SU-DHL-6 (cell line): ENCODE results near the gene EZH2.
A peak's percentile ranks its signal among the peaks of the same experiment; 100 is the strongest.

Experiments used
- H2AFZ ChIP-seq: fragments of 200-600 bp; sonication (generic); 2 replicates; pipeline ENCODE4 v1.6.1; 2014; ENCODE audit warnings: low read depth, mild to moderate bottlenecking, moderate library complexity, mixed read lengths, antibody characterized with exemption, low read length; ENCODE audit not compliant: severe bottlenecking
- H3F3A ChIP-seq: fragments of 200-600 bp; shearing (Covaris generic); 2 replicates; pipeline ENCODE4 v1.6.0; 2016; ENCODE audit warnings: antibody characterized with exemption, mild to moderate bottlenecking; ENCODE audit not compliant: insufficient read depth
- H3K27ac ChIP-seq: fragments of 200-600 bp; sonication (generic); 2 replicates; pipeline ENCODE4 v1.5.1; 2016; ENCODE audit warnings: low read depth, mild to moderate bottlenecking, low read length, moderate library complexity, mixed read lengths
- H3K27me3 ChIP-seq: fragments of 200-600 bp; sonication (generic), shearing (Covaris generic); 2 replicates; pipeline ENCODE4 v1.6.0; 2014; ENCODE audit warnings: mild to moderate bottlenecking, low read length
- H3K36me3 ChIP-seq: fragments of 200-600 bp; sonication (generic); 2 replicates; pipeline ENCODE4 v1.6.1; 2014; ENCODE audit warnings: mild to moderate bottlenecking, low read length, mixed read lengths
- H3K4me2 ChIP-seq: fragments of 300-600, 200-600 bp; shearing (Covaris generic), sonication (generic); 2 replicates; pipeline ENCODE4 v1.6.0; 2014; ENCODE audit warnings: low read length, low read depth, mild to moderate bottlenecking; ENCODE audit not compliant: poor library complexity, severe bottlenecking
- H3K4me3 ChIP-seq: fragments of 200-600 bp; sonication (generic); 2 replicates; pipeline ENCODE4 v1.5.1; 2014; ENCODE audit warnings: antibody characterized with exemption, low read length, mild to moderate bottlenecking, mixed read lengths; ENCODE audit not compliant: insufficient read depth, poor library complexity, severe bottlenecking
- H3K79me2 ChIP-seq: fragments of 200-600 bp; sonication (generic); 2 replicates; pipeline ENCODE4 v1.6.1; 2014; ENCODE audit warnings: mild to moderate bottlenecking, low read length, moderate library complexity; ENCODE audit not compliant: insufficient read depth
- H3K9ac ChIP-seq: fragments of 200-600 bp; sonication (generic); 2 replicates; pipeline ENCODE4 v1.7.0; 2014; ENCODE audit warnings: mild to moderate bottlenecking, low read length
- H3K9me2 ChIP-seq: fragments of 200-600 bp; sonication (generic); replicated peaks from 2 replicates; pipeline ENCODE4 v1.6.1; 2014; ENCODE audit warnings: low read length; ENCODE audit not compliant: insufficient read depth
- H3K9me3 ChIP-seq: fragments of 200-600 bp; sonication (generic); 2 replicates; pipeline ENCODE4 v1.6.1; 2014; ENCODE audit warnings: low read length, mixed read lengths; ENCODE audit not compliant: insufficient read depth
- H4K20me1 ChIP-seq: fragments of 200-600 bp; sonication (generic); 2 replicates; pipeline ENCODE4 v1.6.1; 2014; ENCODE audit warnings: low read depth, mild to moderate bottlenecking, antibody characterized with exemption, low read length, moderate library complexity, mixed read lengths
- EZH2phosphoT487 ChIP-seq: fragments of 200-600 bp; sonication (generic), shearing (Covaris generic); conservative IDR thresholded peaks from 2 replicates; pipeline ENCODE4 v1.6.1; 2018; ENCODE audit warnings: mild to moderate bottlenecking, antibody characterized with exemption, low read length, moderate library complexity, mixed read lengths
- TF ChIP-seq, protein P1 (sequence below): fragments of 200-600 bp; sonication (generic); IDR thresholded peaks from one replicate; pipeline ENCODE4 v1.5.1; 2017; ENCODE audit warnings: antibody characterized with exemption, mild to moderate bottlenecking, low read length, moderate library complexity; ENCODE audit not compliant: insufficient read depth, poor library complexity, severe bottlenecking

EZH2 gene

DNA sequence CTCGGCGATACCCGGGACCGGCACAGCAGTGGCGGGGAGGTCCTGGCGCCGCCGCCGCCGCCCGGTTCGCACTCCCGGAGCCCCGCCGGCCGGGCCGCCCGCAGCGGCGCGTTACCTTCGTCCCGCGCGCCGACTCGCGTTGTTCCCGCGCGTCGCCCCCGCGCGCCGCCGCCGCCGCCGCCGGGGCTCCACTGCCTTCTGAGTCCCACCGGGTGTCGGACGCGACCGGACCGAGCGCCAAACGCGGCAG, at the start of gene EZH2:
Gene EZH2 (minus strand): TSS at position 243 of the 250 bp plus-strand sequence. CDS start 36,993 bp downstream, outside the sequence.
- Histone ChIP-seq H3K27ac (peak within 1 kb of the TSS; percentile 83), H3F3A (peaks cover 15% of the 10 kb centered on the region), H3K4me3 (peak within 1 kb of the TSS; percentile 71), H3K27me3 (no peaks in the 10 kb centered on the region), H3K9ac (peak within 1 kb of the TSS; percentile 99), H3K79me2 (peaks cover 48% of the 10 kb centered on the region), H3K4me2 (peak within 1 kb of the TSS; percentile 94), H3K36me3 (no peaks in the 10 kb centered on the region), H4K20me1 (peaks cover 30% of the 10 kb centered on the region), H2AFZ (peak within 1 kb of the TSS; percentile 46), H3K9me3 (no peaks in the 10 kb centered on the region), H3K9me2 (no peaks in the 10 kb centered on the region)
- TF ChIP-seq EZH2phosphoT487, result no peak
- TF ChIP-seq, protein P1, sequence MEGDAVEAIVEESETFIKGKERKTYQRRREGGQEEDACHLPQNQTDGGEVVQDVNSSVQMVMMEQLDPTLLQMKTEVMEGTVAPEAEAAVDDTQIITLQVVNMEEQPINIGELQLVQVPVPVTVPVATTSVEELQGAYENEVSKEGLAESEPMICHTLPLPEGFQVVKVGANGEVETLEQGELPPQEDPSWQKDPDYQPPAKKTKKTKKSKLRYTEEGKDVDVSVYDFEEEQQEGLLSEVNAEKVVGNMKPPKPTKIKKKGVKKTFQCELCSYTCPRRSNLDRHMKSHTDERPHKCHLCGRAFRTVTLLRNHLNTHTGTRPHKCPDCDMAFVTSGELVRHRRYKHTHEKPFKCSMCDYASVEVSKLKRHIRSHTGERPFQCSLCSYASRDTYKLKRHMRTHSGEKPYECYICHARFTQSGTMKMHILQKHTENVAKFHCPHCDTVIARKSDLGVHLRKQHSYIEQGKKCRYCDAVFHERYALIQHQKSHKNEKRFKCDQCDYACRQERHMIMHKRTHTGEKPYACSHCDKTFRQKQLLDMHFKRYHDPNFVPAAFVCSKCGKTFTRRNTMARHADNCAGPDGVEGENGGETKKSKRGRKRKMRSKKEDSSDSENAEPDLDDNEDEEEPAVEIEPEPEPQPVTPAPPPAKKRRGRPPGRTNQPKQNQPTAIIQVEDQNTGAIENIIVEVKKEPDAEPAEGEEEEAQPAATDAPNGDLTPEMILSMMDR, result no peak

GRCh38 chr7:148931470-148931869, 47.4 kb upstream of the EZH2 start:
- H3K4me2 ChIP-seq, result no peak overlapping the region
- H3K4me3 ChIP-seq, result no peak overlapping the region
- no peaks in the 10 kb centered on the region for H3F3A ChIP-seq
- H3K9ac ChIP-seq, result no peak overlapping the region
- H3K36me3 ChIP-seq, result no peaks in the 10 kb centered on the region
- no peaks in the 10 kb centered on the region for H3K79me2 ChIP-seq
- H4K20me1 ChIP-seq, result no peaks in the 10 kb centered on the region
- no peaks in the 10 kb centered on the region for H3K27me3 ChIP-seq
- no peaks in the 10 kb centered on the region for H3K9me3 ChIP-seq
- H3K27ac ChIP-seq, result no peak overlapping the region
- TF ChIP-seq, protein P1, result no peak
- no peak for TF ChIP-seq EZH2phosphoT487
- no peaks in the 10 kb centered on the region for H3K9me2 ChIP-seq
- H2AFZ ChIP-seq, result no peak overlapping the region

DNA sequence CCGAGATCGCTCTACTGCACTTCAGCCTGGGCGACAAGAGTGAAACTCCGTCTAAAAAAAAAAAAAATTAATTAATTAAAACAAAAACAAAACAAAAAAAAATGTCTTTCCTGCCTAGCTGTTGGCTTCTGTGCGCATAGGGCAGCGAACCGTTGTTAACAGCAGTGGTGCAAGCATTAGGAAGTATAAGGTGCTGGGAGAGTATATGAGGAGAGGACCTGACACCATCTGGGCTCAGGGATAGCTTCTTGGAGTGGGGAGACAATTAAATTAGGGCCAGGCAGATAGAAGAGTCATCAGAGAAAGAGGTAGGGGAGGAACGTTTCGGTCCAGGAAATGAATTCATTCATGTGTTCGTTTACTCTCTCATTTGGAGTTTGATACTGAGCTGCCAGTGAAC, 46.2 kb upstream of the EZH2 start:
- Histone ChIP-seq H4K20me1 (no peaks in the 10 kb centered on the region), H3K27ac (no peak overlapping the region), H3K79me2 (no peaks in the 10 kb centered on the region), H3K4me2 (no peak overlapping the region), H2AFZ (no peak overlapping the region), H3F3A (no peaks in the 10 kb centered on the region), H3K36me3 (no peaks in the 10 kb centered on the region), H3K9ac (no peak overlapping the region), H3K4me3 (no peak overlapping the region), H3K27me3 (no peaks in the 10 kb centered on the region), H3K9me3 (no peaks in the 10 kb centered on the region), H3K9me2 (no peaks in the 10 kb centered on the region)
- TF ChIP-seq EZH2phosphoT487, result no peak
- TF ChIP-seq, protein P1, result no peak

GRCh38 chr7:148929176-148929575, 45.1 kb upstream of the EZH2 start:
- TF ChIP-seq, protein P1, result no peak
- TF ChIP-seq EZH2phosphoT487, result no peak
- H3K4me2 ChIP-seq, result no peak overlapping the region
- H3K36me3 ChIP-seq, result no peaks in the 10 kb centered on the region
- H3K9me2 ChIP-seq, result no peaks in the 10 kb centered on the region
- H3K4me3 ChIP-seq, result no peak overlapping the region
- H3K27ac ChIP-seq, result no peak overlapping the region
- H3K79me2 ChIP-seq, result no peaks in the 10 kb centered on the region
- H3F3A ChIP-seq, result no peaks in the 10 kb centered on the region
- no peaks in the 10 kb centered on the region for H4K20me1 ChIP-seq
- H3K9ac ChIP-seq, result no peak overlapping the region
- no peaks in the 10 kb centered on the region for H3K27me3 ChIP-seq
- no peaks in the 10 kb centered on the region for H3K9me3 ChIP-seq
- no peak overlapping the region for H2AFZ ChIP-seq
